ENCODE measurements around the gene RPTOR.
"Not testable (repeated sequence)": the region's sequence is repeated elsewhere in the genome, so short reads cannot be mapped to it uniquely, and the experiment has no call there.

Gene RPTOR

DNA sequence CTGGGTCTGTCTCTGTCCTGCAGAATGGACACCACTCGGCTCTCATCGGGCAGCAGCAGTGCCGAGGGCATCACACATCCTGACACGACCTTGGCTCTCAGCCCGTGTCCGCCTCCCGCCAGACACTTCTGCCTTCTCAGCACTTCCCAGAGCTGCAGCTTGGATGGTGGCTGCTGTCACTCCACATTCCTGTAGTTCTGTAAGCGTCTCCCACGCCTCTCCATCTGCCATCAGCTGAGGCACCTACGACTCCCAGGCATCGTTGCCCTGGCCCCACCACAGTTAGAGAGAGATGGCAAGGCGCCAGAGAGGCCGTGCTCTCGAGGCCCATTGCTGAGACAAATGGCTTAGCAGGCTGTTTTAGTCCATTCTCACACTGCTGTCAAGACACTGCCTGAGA is 251.1 kb downstream of the RPTOR start:
- DNase-seq (ENCODE audit: low read depth, low spot score): no peak

- no peak for DNase-seq (ENCODE audit: low read depth, low spot score)
Measured at GRCh38 chr17:80796430-80796861, 251.8 kb downstream of the RPTOR start.

- not testable (repeated sequence) for DNase-seq (ENCODE audit: low read depth, low spot score)
Measured at GRCh38 chr17:80797222-80797621, 252.6 kb downstream of the RPTOR start.

- no peak for DNase-seq (ENCODE audit: low read depth, low spot score)
Measured at GRCh38 chr17:80797741-80798594, 253.3 kb downstream of the RPTOR start.

DNA sequence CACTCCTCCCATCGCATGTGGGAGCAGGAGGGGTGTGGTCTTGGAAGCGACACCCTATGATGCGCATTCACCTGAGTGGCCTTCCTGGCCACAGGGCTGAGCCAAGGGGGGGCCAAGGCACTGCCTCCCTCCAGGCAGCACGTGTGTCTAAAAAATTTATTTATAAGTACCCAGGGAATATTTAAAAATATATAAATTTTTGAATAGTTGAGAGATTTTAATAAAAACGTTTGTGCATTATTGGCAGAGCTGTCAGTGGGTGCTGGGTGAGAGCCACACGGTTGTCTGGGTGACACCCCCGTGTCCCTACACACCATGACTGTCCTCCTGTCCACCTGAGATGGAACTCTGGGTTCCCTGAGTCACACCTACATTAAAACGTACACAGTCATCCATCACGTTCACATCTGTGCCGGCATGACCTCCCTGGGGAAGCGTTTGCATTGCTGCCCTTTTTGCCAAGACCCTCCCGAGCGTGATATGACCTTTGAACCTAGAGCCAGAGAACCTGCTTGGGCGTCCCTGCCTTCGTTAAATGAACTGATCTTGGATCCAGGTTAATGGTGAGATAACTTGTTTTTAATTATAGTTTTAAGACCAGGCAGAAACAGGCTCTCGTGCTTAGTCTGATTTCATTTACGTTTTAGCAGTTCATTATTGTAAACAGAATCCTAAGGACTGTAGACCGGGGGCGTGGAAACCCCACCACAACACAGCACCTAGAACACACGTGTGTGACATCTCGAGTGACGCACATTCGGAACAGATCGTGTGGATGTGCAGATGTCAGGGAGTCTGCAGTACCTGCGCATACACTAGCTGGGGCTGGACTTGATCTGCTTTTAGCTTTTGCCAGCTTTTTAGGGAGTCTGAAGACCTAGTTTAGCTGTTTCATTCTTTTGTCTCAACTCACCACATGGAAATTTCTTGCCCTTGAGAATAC is 254.2 kb downstream of the RPTOR start:
- DNase-seq (ENCODE audit: low read depth, low spot score): no peak

GRCh38 chr17:80799538-80800480 is 255.2 kb downstream of the RPTOR start:
- no peak for DNase-seq (ENCODE audit: low read depth, low spot score)

- DNase-seq (ENCODE audit: low read depth, low spot score): no peak
Measured at GRCh38 chr17:80800481-80801391, 256.1 kb downstream of the RPTOR start.

GRCh38 chr17:80802626-80803450 is 258.2 kb downstream of the RPTOR start:
- no peak for DNase-seq (ENCODE audit: low read depth, low spot score)

DNA sequence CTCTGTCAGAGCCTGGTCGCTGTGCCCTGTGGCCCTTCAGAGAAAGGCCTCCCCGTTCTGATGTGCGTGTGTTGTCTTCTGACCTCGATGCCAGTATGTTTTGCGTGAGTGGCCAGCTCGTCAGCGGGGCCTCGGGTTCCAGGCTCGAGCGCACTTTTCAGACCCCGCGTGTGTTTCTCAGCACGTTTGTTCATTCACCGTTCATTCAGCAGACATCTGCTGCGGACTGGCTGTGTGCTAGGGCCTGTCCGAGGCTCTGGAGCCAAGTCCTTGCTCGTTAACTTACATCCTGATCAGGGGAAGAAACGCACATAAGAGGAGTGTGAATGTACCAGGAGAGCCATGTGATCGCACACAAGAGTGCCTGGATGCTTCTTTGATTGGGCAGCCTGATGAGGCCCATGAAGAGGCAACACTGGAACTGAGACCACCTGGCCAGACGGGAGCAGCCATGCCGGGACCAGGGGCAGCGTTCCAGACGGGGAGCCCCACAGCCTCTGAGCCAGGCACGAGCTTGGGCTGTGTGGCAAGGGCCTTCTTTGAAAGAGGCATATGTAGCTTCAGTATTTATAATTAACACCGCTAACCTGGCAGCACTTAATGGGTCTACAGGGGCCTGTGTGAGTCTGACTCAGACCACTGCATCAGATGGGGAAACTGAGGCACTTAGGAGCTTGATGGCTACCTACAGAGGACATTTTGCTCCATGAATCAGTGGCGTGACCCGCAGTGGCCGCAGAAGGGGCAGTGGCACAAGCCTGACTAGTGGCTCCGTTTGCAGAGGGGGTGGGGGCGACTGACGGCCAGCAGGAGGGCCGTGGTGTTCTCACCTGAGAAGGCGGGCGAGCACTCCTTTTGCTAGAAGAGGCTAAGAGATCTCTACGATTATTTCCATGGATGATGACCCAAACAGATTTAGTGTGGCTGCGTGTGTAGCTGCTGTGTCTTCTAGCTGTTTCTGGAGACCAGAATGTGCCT is 259.1 kb downstream of the RPTOR start:
- no peak for DNase-seq (ENCODE audit: low read depth, low spot score)

DNA sequence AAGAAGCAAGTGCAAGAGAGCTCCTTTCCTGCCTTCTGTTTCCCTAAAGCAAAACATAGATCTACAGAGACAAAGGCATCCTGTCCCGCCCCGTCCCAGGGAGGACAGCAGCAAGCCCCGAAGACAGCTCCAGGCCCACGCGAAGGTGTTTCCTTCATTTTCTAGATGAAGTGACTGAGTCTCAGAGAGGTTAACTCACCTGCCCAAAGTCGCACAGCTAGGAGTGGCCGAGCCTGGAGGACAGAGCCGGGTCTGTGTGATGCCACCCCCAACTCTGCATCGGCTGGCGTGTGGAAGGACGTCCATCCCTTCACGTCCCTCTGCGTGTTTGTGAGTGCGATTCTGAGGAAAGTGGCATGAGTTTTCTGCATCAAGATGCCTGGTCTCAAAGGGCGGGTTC is 259.8 kb downstream of the RPTOR start:
- no peak for DNase-seq (ENCODE audit: low read depth, low spot score)

GRCh38 chr17:80805032-80805751 is 260.6 kb downstream of the RPTOR start:
- no peak for DNase-seq (ENCODE audit: low read depth, low spot score)

- DNase-seq (ENCODE audit: low read depth, low spot score): no peak
Measured at GRCh38 chr17:80807014-80807413, 262.4 kb downstream of the RPTOR start.

DNA sequence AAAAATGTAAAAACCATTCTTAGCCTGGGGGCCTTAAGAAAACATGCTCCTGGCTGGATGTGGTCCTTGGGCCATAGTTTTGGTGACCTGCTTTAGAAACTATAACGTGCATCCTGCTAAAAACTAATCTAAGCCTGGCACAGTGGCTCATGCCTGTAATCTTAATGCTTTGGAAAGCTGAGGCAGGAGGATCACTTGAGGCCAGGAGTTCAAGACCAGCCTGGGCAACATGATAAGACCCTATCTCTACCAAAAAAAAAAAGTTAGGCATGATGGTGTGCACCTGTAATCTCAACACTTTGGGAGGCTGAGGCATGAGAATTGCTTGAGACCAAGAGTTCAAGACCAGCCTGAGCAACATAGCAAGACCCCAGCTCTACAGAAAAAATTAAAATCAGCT is 263.2 kb downstream of the RPTOR start:
- DNase-seq (ENCODE audit: low read depth, low spot score): no peak

GRCh38 chr17:80811181-80812105 is 266.8 kb downstream of the RPTOR start:
- DNase-seq (ENCODE audit: low read depth, low spot score): no peak

DNA sequence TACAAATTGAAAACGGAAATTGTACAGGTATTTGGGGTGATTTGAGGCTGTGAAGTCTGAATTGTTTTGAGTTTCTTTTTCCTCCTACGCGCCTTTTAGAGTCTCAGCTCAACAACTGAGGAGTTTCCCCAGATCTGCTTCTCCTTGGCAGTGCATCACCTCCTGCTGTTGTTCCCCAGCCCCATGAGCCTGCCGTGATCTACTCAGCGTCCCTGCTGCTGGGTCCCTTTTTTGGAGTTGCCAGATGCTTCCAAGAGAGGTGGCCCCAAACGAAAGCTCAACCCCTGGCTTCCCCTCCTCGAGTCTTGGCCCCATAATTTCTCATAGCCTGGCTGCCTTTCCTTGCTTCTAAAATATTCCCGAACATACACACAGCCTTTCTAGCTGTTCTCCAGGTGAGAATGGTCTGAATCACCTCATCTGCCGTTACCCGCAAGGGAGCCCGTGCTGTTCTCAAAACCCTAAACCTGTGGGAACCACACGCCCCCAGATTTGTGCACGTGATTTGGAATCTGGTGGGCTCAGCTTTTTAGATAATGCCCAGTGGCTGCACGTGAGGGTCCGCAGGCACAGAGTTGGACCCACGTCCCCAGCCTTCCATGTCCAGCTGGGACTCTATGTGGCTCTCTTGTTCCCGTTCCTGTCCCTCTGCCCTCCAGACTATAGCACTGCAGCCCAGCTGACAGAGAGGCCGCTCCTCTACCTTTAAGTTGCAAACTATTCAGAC is 267.9 kb downstream of the RPTOR start:
- DNase-seq (ENCODE audit: low read depth, low spot score): no peak

GRCh38 chr17:80813318-80813717 is 268.7 kb downstream of the RPTOR start:
- no peak for DNase-seq (ENCODE audit: low read depth, low spot score)
